WI38 (cell line): Measurements from ENCODE around the gene BCAR3.

ENCODE experiments used
- H3K4me3 ChIP-seq: 2 replicates; pipeline ENCODE4 v1.5.1; 2011; ENCODE audit warnings: low read depth, mild to moderate bottlenecking, control low read depth, low read length
- TF ChIP-seq, protein P1 (sequence below): IDR thresholded peaks from 2 replicates; pipeline ENCODE4 v1.5.1; 2012; ENCODE audit warnings: low read depth, mild to moderate bottlenecking, control low read depth, low read length

BCAR3 gene

GRCh38 chr1:93707956-93708355, 26.3 kb upstream of the BCAR3 start:
- TF ChIP-seq, protein P1, sequence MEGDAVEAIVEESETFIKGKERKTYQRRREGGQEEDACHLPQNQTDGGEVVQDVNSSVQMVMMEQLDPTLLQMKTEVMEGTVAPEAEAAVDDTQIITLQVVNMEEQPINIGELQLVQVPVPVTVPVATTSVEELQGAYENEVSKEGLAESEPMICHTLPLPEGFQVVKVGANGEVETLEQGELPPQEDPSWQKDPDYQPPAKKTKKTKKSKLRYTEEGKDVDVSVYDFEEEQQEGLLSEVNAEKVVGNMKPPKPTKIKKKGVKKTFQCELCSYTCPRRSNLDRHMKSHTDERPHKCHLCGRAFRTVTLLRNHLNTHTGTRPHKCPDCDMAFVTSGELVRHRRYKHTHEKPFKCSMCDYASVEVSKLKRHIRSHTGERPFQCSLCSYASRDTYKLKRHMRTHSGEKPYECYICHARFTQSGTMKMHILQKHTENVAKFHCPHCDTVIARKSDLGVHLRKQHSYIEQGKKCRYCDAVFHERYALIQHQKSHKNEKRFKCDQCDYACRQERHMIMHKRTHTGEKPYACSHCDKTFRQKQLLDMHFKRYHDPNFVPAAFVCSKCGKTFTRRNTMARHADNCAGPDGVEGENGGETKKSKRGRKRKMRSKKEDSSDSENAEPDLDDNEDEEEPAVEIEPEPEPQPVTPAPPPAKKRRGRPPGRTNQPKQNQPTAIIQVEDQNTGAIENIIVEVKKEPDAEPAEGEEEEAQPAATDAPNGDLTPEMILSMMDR = no peak
- H3K4me3 ChIP-seq = no peak overlapping the region

- no peak overlapping the region for H3K4me3 ChIP-seq
- TF ChIP-seq, protein P1 = no peak
Observed at GRCh38 chr1:93705892-93706500, 24.4 kb upstream of the BCAR3 start.

GRCh38 chr1:93704052-93704451, 22.4 kb upstream of the BCAR3 start:
- no peak overlapping the region for H3K4me3 ChIP-seq
- TF ChIP-seq, protein P1 = no peak

- TF ChIP-seq, protein P1 = no peak
- no peak overlapping the region for H3K4me3 ChIP-seq
Observed at GRCh38 chr1:93703643-93704042, 22.0 kb upstream of the BCAR3 start.

- no peak overlapping the region for H3K4me3 ChIP-seq
- TF ChIP-seq, protein P1 = no peak
Observed at GRCh38 chr1:93702828-93703183, 21.2 kb upstream of the BCAR3 start.

DNA sequence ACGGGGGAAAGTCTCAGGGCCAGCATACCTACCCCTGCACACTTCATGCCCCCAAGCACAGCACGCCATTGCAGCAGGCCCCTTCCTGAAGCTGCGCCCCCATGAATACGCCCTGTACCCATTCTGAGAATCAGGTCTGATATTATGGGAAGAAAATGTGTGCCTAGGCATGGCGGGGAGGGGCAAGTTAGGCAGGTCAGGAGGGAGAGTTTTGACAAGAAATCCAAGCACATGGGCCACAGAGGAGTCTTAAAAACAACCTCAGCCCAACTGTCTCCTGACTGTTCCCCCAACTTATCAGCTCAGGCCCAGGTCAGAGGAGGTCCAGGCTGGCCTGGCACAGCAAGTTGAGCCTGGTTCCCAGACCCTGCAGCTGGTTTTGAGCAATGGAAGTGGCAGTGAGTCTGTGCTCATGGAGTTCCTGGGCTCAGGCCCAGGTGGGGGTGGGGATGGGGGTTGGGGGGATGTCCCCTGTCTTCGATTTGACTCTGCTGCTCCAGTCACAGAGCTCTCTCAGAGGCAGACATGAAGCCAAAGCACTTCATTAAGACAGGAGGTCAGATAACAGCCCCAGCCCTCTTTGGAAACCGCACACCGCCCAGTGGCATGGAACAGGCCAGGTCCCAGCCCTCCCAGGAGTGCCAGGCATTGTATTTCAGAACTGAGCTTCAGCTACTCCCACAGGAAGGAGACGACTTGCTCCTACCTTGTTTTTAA, 20.6 kb upstream of the BCAR3 start:
- TF ChIP-seq, protein P1 = no peak
- no peak overlapping the region for H3K4me3 ChIP-seq

DNA sequence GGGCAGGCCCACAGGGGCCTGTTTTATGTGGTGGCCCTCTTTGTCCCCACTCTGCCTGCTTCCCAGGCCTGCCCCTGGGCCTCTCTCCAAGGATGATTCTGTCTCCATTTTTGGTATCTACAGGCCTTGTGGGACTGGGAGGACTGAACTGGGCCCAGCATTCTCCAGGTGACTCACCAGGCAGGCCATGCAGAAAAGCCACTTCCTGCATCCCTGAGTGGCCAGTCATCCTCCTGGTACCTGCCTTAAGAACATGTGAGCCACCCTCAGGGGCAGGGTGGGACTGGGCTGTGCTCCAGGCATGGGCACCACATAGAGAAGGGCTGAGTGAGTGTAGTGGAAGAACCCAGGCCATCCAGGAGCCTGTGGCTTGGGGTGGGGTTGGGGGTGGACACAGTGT, 20.0 kb upstream of the BCAR3 start:
- TF ChIP-seq, protein P1 = no peak
- H3K4me3 ChIP-seq = no peak overlapping the region
